ENCODE measurements around the gene TM9SF1.
"Not testable (repeated sequence)": the region's sequence is repeated elsewhere in the genome, so short reads cannot be mapped to it uniquely, and the experiment has no call there.

The TM9SF1 gene

DNA sequence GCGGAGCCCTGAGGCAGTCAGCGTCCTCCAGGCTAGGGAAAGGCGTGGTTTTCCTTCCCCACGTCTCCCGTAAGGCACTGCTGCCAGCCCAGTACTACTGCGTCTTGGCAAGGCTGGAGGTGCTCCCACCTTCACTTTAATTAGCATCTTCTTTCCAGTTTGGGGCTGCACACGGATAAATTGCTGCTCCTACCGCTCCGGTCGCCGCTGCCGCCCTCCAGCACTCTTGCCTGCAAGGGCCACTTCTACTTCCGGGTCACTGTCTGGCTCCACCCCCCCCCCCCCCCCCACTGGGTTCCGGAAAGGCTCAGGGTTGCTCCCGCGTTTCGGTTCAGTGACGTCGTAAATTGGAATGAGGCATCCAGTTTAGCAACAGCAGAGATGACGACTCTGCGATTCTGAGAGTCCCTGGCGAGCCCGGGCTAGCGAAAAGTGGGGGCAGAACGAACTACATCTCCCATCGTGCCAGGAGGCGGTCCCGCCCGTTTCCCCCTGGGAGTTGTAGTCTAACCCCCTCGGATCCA, 36.9 kb upstream of the TM9SF1 start, which contains the start of gene NEDD8:
TSS of gene NEDD8 (minus strand) at position 247 of the 524 bp plus-strand sequence. CDS start at position 147, 100 bp downstream.
- Mint-ChIP-seq H3K4me3 (peak within 1 kb of the TSS; percentile 99), H3K27ac (peak within 1 kb of the TSS; percentile 96), H3K27me3 (no peaks in the 10 kb centered on the region), H3K9me3 (ENCODE audit: low read depth) (no peaks in the 10 kb centered on the region), H3K36me3 (peaks cover 6% of the 10 kb centered on the region), H3K4me1 (ENCODE audit: low read depth) (peaks cover 43% of the 10 kb centered on the region)

- peaks cover 45% of the 10 kb centered on the region for H3K4me1 Mint-ChIP-seq (ENCODE audit: low read depth)
- peaks cover 6% of the 10 kb centered on the region for H3K36me3 Mint-ChIP-seq
- H3K27me3 Mint-ChIP-seq = no peaks in the 10 kb centered on the region
- H3K4me3 Mint-ChIP-seq = peak overlapping the region; percentile 99
- H3K27ac Mint-ChIP-seq = peak overlapping the region; percentile 96
- H3K9me3 Mint-ChIP-seq (ENCODE audit: low read depth) = no peaks in the 10 kb centered on the region
Observed at GRCh38 chr14:24231263-24232120, 36.3 kb upstream of the TM9SF1 start.

DNA sequence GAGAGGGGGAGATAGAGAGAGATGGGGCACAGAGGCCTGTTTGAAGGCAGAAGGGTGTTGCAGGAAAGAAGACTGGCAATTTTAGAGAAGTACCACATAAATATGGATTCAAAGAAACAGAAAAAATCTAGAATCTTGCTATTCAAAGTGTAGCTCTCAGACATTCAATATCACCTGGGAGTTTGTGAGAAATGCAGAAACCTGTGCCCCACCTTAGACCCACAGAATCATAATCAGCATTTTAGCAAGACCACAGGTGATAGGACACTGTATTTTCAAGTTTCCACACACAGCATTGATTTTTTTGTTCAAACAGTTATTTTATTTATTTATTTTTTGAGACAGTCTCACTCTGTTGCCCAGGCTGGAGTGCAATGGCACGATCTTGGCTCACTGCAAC, 33.7 kb upstream of the TM9SF1 start:
- Mint-ChIP-seq H3K4me1 (ENCODE audit: low read depth) (peaks cover 32% of the 10 kb centered on the region), H3K4me3 (peak overlapping the region; percentile 17), H3K36me3 (peaks cover 2% of the 10 kb centered on the region), H3K27ac (no peak overlapping the region), H3K9me3 (ENCODE audit: low read depth) (no peaks in the 10 kb centered on the region), H3K27me3 (no peaks in the 10 kb centered on the region)

DNA sequence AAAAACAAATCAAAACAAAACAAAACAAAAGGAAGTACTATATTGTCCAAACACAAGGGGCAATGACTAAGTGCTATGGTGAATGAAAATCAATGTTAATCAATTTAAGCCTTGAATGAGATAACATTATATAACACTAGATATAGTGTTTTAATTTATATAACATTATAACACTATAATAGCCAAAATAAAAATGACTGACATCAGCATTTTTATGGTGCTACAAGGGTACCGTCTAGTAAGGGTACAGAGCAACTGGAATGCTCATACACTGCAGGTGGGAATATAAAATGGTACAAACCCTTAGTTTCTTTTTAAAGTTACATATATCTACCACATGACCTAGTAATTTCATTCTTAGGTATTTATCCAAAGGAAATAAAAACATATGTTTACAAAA, 31.2 kb upstream of the TM9SF1 start:
- no peak overlapping the region for H3K27ac Mint-ChIP-seq
- H3K4me1 Mint-ChIP-seq (ENCODE audit: low read depth) = peaks cover 25% of the 10 kb centered on the region
- no peaks in the 10 kb centered on the region for H3K27me3 Mint-ChIP-seq
- H3K4me3 Mint-ChIP-seq = no peak overlapping the region
- no peaks in the 10 kb centered on the region for H3K9me3 Mint-ChIP-seq (ENCODE audit: low read depth)
- no peaks in the 10 kb centered on the region for H3K36me3 Mint-ChIP-seq

- Mint-ChIP-seq H3K27ac (no peak overlapping the region), H3K4me3 (no peak overlapping the region), H3K9me3 (ENCODE audit: low read depth) (no peaks in the 10 kb centered on the region), H3K27me3 (no peaks in the 10 kb centered on the region), H3K36me3 (peaks cover under 1% of the 10 kb centered on the region), H3K4me1 (ENCODE audit: low read depth) (peaks cover 19% of the 10 kb centered on the region)
Observed at GRCh38 chr14:24224618-24225071, 29.4 kb upstream of the TM9SF1 start.

- not testable (repeated sequence) for H3K36me3 Mint-ChIP-seq; H3K4me3 Mint-ChIP-seq; H3K9me3 Mint-ChIP-seq (ENCODE audit: low read depth); H3K27ac Mint-ChIP-seq; H3K27me3 Mint-ChIP-seq
- H3K4me1 Mint-ChIP-seq (ENCODE audit: low read depth) = peaks cover 20% of the 10 kb centered on the region
Observed at GRCh38 chr14:24222987-24223386, 27.7 kb upstream of the TM9SF1 start.

- Mint-ChIP-seq H3K9me3 (ENCODE audit: low read depth) (no peaks in the 10 kb centered on the region), H3K36me3 (peaks cover 3% of the 10 kb centered on the region), H3K4me3 (no peak overlapping the region)
Observed at GRCh38 chr14:24219521-24219920, 24.3 kb upstream of the TM9SF1 start.

GRCh38 chr14:24219080-24219479, 23.8 kb upstream of the TM9SF1 start:
- Mint-ChIP-seq H3K4me1 (ENCODE audit: low read depth) (peaks cover 24% of the 10 kb centered on the region), H3K4me3 (no peak overlapping the region), H3K27ac (no peak overlapping the region), H3K27me3 (no peaks in the 10 kb centered on the region), H3K9me3 (ENCODE audit: low read depth) (no peaks in the 10 kb centered on the region), H3K36me3 (peaks cover 3% of the 10 kb centered on the region)

More at GRCh38 chr14:24219521-24219920, 24.3 kb upstream of the TM9SF1 start:
- H3K27ac Mint-ChIP-seq = no peak overlapping the region
- H3K27me3 Mint-ChIP-seq = no peaks in the 10 kb centered on the region
- H3K4me1 Mint-ChIP-seq (ENCODE audit: low read depth) = peaks cover 21% of the 10 kb centered on the region

DNA sequence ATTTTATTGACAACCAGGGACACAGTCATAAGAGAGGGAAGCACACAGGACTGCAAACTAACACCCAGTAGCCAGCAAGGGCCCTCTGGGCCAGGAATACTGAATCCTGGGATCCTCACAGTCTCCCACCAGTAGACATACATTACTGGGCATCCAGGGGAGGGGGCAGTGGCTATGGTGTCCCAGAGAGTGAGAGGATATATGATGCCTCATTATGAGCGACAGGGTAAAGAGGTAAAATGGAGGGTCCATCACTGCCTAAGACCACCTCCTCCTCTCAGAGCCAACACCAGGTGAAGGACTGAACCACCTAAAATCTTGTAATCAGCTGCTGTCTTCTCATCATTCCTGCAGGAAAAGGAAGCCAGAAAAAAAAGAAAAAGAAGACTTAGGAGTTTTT, 21.6 kb upstream of the TM9SF1 start:
- H3K27me3 Mint-ChIP-seq; H3K36me3 Mint-ChIP-seq; H3K9me3 Mint-ChIP-seq (ENCODE audit: low read depth); H3K4me3 Mint-ChIP-seq: not testable (repeated sequence)
- peak overlapping the region; percentile 10 for H3K27ac Mint-ChIP-seq
- peaks cover 41% of the 10 kb centered on the region for H3K4me1 Mint-ChIP-seq (ENCODE audit: low read depth)

DNA sequence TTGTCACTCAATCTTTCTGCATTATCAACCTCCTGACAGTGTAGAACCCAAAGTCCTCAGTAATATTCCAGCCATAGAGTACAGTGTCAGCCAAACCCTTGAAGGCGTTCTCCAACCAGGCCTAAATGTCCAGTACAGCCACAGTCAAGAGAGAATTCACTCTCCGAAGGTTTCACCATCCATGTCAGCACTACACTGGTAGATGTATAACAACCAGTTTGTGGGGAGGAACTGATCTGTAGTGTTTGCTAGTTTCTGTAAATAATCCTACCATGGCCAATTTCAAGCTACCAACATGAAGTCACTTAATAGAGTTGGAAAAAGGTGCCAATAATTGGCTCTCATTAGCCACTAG, 21.1 kb upstream of the TM9SF1 start:
- H3K4me1 Mint-ChIP-seq (ENCODE audit: low read depth) = peaks cover 46% of the 10 kb centered on the region

GRCh38 chr14:24215495-24216344, 20.5 kb upstream of the TM9SF1 start, which contains the start of gene MDP1:
MDP1 (minus strand) TSS chr14:24216066; CDS start chr14:24215955, 111 bp downstream.
- Mint-ChIP-seq H3K27ac (peak within 1 kb of the TSS; percentile 92), H3K36me3 (peaks cover 6% of the 10 kb centered on the region), H3K4me1 (ENCODE audit: low read depth) (peaks cover 50% of the 10 kb centered on the region), H3K4me3 (peak within 1 kb of the TSS; percentile 94), H3K27me3 (no peaks in the 10 kb centered on the region), H3K9me3 (ENCODE audit: low read depth) (no peaks in the 10 kb centered on the region)

More for the DNA sequence above, 21.1 kb upstream of the TM9SF1 start:
- H3K4me3 Mint-ChIP-seq = peak overlapping the region; percentile 94
- peaks cover 6% of the 10 kb centered on the region for H3K36me3 Mint-ChIP-seq
- H3K27me3 Mint-ChIP-seq = no peaks in the 10 kb centered on the region
- H3K9me3 Mint-ChIP-seq (ENCODE audit: low read depth) = no peaks in the 10 kb centered on the region
- H3K27ac Mint-ChIP-seq = peak overlapping the region; percentile 92

DNA sequence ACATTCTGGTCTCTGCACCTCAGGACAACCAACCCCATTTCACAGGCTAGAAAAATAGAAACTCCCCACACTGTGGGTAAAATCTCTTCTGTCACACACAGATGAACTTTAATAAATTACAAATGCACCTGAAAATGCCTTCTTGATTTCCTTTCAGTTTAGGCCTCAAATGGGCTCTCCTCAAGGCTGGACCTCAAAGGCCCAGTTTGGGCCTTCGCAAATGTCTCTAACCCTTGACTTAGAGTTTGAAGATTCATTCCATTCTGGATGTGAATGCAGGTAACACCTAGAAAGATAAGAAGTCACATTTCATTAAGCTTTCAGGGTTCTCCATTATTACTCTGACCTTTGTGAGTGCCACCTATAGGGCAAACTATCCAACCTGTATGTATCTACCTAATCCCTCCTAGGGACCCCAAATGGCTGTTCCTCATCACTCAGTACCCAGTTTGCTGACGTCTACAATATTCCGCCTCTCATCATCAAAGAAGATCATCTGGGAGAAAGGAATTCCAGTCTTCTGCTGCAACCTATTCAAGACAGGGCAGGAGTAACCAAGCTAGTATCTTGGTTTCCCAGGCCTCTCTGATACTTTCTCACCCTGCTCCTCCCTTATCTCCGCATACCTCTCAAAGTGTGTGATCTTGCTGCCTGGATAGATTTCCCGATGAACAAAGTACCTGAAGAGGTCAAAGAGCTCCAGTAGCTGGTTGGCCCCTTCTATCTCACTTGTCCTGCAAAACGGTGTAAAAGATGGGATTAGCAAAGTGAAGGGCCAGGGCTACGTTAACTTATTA, 18.8 kb upstream of the TM9SF1 start:
- peaks cover 5% of the 10 kb centered on the region for H3K36me3 Mint-ChIP-seq

GRCh38 chr14:24212924-24213865, 18.0 kb upstream of the TM9SF1 start, which contains the start of gene CHMP4A:
CHMP4A (minus strand) TSS chr14:24213488; CDS start chr14:24213439, 49 bp downstream.
- Mint-ChIP-seq H3K27ac (peak within 1 kb of the TSS; percentile 97), H3K4me3 (peak within 1 kb of the TSS; percentile 94), H3K4me1 (ENCODE audit: low read depth) (peaks cover 60% of the 10 kb centered on the region), H3K36me3 (peaks cover 8% of the 10 kb centered on the region), H3K27me3 (no peaks in the 10 kb centered on the region), H3K9me3 (ENCODE audit: low read depth) (no peaks in the 10 kb centered on the region)

More for the DNA sequence above, 18.8 kb upstream of the TM9SF1 start:
- Mint-ChIP-seq H3K27ac (peak overlapping the region; percentile 97), H3K9me3 (ENCODE audit: low read depth) (no peaks in the 10 kb centered on the region), H3K4me3 (peak overlapping the region; percentile 94), H3K4me1 (ENCODE audit: low read depth) (peaks cover 57% of the 10 kb centered on the region), H3K27me3 (no peaks in the 10 kb centered on the region)

Data from activated naive CD8-positive, alpha-beta T cell (primary cell).